Testis (tissue), 2 donors: ENCODE measurements around the gene CAMTA1.

Source experiments
- CTCF ChIP-seq, 3 experiments: fragments of 450-650 bp in 2 of 3; fragments of 200-600 bp in 1 of 3; sonication (generic) in 1 of 3; IDR thresholded peaks; one replicate each; pipeline ENCODE4 v1.5.1; 2016 to 2019; ENCODE audit warnings: antibody characterized with exemption in 3 of 3, mild to moderate bottlenecking in 2 of 3, moderate library complexity in 1 of 3
- POLR2A ChIP-seq: fragments of 450-650 bp; IDR thresholded peaks from one replicate; pipeline ENCODE4 v1.6.1; 2017; ENCODE audit warnings: antibody characterized with exemption, mild to moderate bottlenecking, moderate library complexity

- no peak for TF ChIP-seq POLR2A
- TF ChIP-seq CTCF (IDR thresholded peaks at IDR 0.05) = no peak
Observed at GRCh38 chr1:7516929-7517328, 731.7 kb downstream of the CAMTA1 start.
